Smooth muscle cell (in vitro differentiated cells): ENCODE data around the gene NCF2. TPM values are rescaled to one million over a fixed set of nuclear protein-coding genes. Genes with fewer than 3 reads are reported as not detected.

Source experiments
- DNase-seq: peaks from one replicate; lab custom pipeline; 2025; ENCODE audit not compliant: unreplicated experiment; lab: John Stamatoyannopoulos, UW
- H2AFZ ChIP-seq: fragments of 200-600 bp; sonication (generic); 2 replicates; pipeline ENCODE4 v1.6.0; 2016; ENCODE audit warnings: antibody characterized with exemption, low read depth, mild to moderate bottlenecking
- H3F3A ChIP-seq: fragments of 200-600 bp; sonication (generic); 2 replicates; pipeline ENCODE4 v1.6.0; 2017; ENCODE audit warnings: antibody characterized with exemption, low read depth
- H3K27ac ChIP-seq: fragments of 200-600 bp; sonication (generic); 2 replicates; pipeline ENCODE4 v1.5.1; 2016; ENCODE audit warnings: low read depth, mild to moderate bottlenecking
- H3K27me3 ChIP-seq: fragments of 200-600 bp; sonication (generic); 2 replicates; pipeline ENCODE4 v1.6.1; 2016; ENCODE audit warnings: low read depth, mild to moderate bottlenecking
- H3K36me3 ChIP-seq: fragments of 200-600 bp; sonication (generic); 2 replicates; pipeline ENCODE4 v1.5.1; 2016; ENCODE audit warnings: low read depth
- H3K4me1 ChIP-seq: fragments of 200-600 bp; sonication (generic); 2 replicates; pipeline ENCODE4 v1.5.1; 2016; ENCODE audit warnings: low read depth
- H3K4me2 ChIP-seq: fragments of 200-600 bp; sonication (generic); 2 replicates; pipeline ENCODE4 v1.6.0; 2016; ENCODE audit warnings: mild to moderate bottlenecking
- H3K4me3 ChIP-seq: fragments of 200-600 bp; sonication (generic); 2 replicates; pipeline ENCODE4 v1.5.1; 2016; ENCODE audit warnings: mild to moderate bottlenecking
- H3K79me2 ChIP-seq: fragments of 200-600 bp; sonication (generic); 2 replicates; pipeline ENCODE4 v1.6.0; 2016; ENCODE audit warnings: low read depth, mild to moderate bottlenecking
- H3K9ac ChIP-seq: fragments of 200-600 bp; sonication (generic); 2 replicates; pipeline ENCODE4 v1.6.0; 2016; ENCODE audit warnings: low read depth
- H3K9me3 ChIP-seq: fragments of 200-600 bp; sonication (generic); replicated peaks from 2 replicates; pipeline ENCODE4 v1.5.1; 2016; ENCODE audit warnings: low read depth
- H4K20me1 ChIP-seq: fragments of 200-600 bp; sonication (generic); 2 replicates; pipeline ENCODE4 v1.6.0; 2016; ENCODE audit warnings: low read depth
- WGBS: methylation state at CpG from one replicate; pipeline ENCODE4 v1.1.7; 2016; ENCODE audit warnings: low lambda C conversion rate; 5-methylcytosine and 5-hydroxymethylcytosine counted together
- polyA plus RNA-seq: library from polyadenylated mRNA; unstranded; fragments of >200 nt; fragmentation: Nextera tagmentation; extraction: Ambion mirVana; gene quantifications from 2 replicates; pipeline ENCODE4 v1.2.1, GENCODE V29; 2016
- total RNA-seq: library from RNA; depleted of rRNA; stranded (reverse); fragments of >200 nt; gene quantifications from 2 replicates; pipeline ENCODE4 v1.2.3, GENCODE V29; 2014
- TF ChIP-seq, protein P1 (sequence below): fragments of 200-600 bp; sonication (generic); IDR thresholded peaks from 2 replicates; pipeline ENCODE4 v1.5.1; 2017; ENCODE audit warnings: borderline replicate concordance, mild to moderate bottlenecking, antibody characterized with exemption; ENCODE audit not compliant: insufficient read depth, poor library complexity, severe bottlenecking

The NCF2 gene
- total and polyA plus RNA-seq, 2 experiments from 2014 or later, result 0.65 to 1.7 TPM

GRCh38 chr1:183600634-183601033 lies 10.4 kb upstream of the NCF2 start:
- TF ChIP-seq, protein P1, sequence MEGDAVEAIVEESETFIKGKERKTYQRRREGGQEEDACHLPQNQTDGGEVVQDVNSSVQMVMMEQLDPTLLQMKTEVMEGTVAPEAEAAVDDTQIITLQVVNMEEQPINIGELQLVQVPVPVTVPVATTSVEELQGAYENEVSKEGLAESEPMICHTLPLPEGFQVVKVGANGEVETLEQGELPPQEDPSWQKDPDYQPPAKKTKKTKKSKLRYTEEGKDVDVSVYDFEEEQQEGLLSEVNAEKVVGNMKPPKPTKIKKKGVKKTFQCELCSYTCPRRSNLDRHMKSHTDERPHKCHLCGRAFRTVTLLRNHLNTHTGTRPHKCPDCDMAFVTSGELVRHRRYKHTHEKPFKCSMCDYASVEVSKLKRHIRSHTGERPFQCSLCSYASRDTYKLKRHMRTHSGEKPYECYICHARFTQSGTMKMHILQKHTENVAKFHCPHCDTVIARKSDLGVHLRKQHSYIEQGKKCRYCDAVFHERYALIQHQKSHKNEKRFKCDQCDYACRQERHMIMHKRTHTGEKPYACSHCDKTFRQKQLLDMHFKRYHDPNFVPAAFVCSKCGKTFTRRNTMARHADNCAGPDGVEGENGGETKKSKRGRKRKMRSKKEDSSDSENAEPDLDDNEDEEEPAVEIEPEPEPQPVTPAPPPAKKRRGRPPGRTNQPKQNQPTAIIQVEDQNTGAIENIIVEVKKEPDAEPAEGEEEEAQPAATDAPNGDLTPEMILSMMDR, result no peak
- Histone ChIP-seq H3K9me3 (no peaks in the 10 kb centered on the region), H3K4me2 (no peak overlapping the region), H3K9ac (no peak overlapping the region), H3K4me3 (no peak overlapping the region), H3K27me3 (no peaks in the 10 kb centered on the region), H4K20me1 (no peaks in the 10 kb centered on the region), H3K36me3 (no peaks in the 10 kb centered on the region), H3K4me1 (no peaks in the 10 kb centered on the region), H3K79me2 (no peaks in the 10 kb centered on the region), H2AFZ (no peak overlapping the region), H3K27ac (no peak overlapping the region), H3F3A (no peaks in the 10 kb centered on the region)
- DNase-seq, result no peak
- 94% methylated on average over 3 of the region's 3 CpGs for WGBS

DNA sequence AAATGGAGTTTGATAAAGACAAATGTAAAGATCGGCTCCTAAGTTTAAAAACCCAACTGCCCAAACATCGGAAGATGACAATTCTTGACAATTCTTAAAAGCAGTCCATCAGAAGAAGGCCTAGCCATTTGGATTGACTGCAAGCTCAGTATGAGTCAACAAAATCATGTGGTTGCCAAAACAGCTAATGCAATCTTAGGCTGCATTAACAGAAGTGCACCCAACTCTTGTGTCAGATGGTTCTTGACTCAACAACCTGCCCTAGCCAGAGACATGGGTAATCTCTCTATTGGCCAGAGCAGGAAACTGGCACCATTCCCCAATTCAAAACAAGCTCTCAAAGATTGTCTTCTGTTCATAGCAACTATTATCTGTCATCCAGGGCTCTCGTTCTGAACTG lies 9.9 kb upstream of the NCF2 start:
- H4K20me1 ChIP-seq, result no peaks in the 10 kb centered on the region
- H3K79me2 ChIP-seq, result no peaks in the 10 kb centered on the region
- DNase-seq, result no peak
- no peak overlapping the region for H3K4me2 ChIP-seq
- no peaks in the 10 kb centered on the region for H3K4me1 ChIP-seq
- H3F3A ChIP-seq, result no peaks in the 10 kb centered on the region
- H3K27me3 ChIP-seq, result no peaks in the 10 kb centered on the region
- no peak overlapping the region for H2AFZ ChIP-seq
- H3K27ac ChIP-seq, result no peak overlapping the region
- H3K9me3 ChIP-seq, result no peaks in the 10 kb centered on the region
- H3K9ac ChIP-seq, result no peak overlapping the region
- TF ChIP-seq, protein P1, result no peak
- 93% methylated on average over 3 of the region's 3 CpGs for WGBS
- no peaks in the 10 kb centered on the region for H3K36me3 ChIP-seq
- no peak overlapping the region for H3K4me3 ChIP-seq

GRCh38 chr1:183598386-183598785 lies 8.1 kb upstream of the NCF2 start:
- TF ChIP-seq, protein P1, result no peak
- Histone ChIP-seq H3K27ac (no peak overlapping the region), H3K79me2 (no peaks in the 10 kb centered on the region), H3F3A (no peaks in the 10 kb centered on the region), H2AFZ (no peak overlapping the region), H3K9ac (no peak overlapping the region), H4K20me1 (no peaks in the 10 kb centered on the region), H3K9me3 (no peaks in the 10 kb centered on the region), H3K36me3 (no peaks in the 10 kb centered on the region), H3K27me3 (no peaks in the 10 kb centered on the region), H3K4me1 (no peaks in the 10 kb centered on the region), H3K4me2 (no peak overlapping the region), H3K4me3 (no peak overlapping the region)
- DNase-seq, result no peak
- WGBS, result 85% methylated on average over 2 of the region's 2 CpGs

DNA sequence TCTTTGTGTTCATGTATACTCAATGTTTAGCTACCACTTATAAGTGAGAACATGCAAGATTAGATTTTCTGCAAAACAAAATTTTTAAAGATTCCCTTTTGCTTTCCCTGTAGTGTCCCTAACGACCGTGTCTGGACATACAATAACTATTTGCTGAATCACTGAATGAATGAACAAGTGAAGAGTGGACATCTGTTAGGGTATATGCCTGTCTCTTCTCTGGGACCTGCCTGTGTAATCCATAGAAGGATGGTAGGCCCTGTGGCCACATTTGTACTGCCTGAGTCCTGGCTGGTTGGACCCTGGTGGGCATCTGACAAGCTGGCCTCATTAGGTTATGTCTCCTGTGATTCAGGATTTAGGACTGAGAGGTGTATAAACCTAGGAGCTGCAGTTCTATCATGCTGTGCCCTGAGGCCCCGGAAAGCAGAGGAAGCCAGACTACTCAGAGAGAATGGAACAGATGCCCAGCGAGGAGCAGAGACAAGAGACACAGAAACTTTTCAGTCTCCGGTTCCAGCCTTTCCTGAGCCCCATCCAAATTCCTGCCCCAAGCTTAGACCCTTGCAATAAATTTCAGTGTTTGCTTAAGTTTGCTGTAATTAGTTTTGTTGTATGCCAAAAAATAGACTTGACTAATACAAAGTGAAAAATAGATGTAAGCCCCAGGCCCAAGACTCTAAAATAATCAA lies 7.5 kb upstream of the NCF2 start:
- no peak overlapping the region for H2AFZ ChIP-seq

More for the DNA sequence above, 7.5 kb upstream of the NCF2 start:
- H3K36me3 ChIP-seq, result no peaks in the 10 kb centered on the region
- no peaks in the 10 kb centered on the region for H4K20me1 ChIP-seq
- H3K4me3 ChIP-seq, result no peak overlapping the region
- no peaks in the 10 kb centered on the region for H3F3A ChIP-seq
- H3K27me3 ChIP-seq, result no peaks in the 10 kb centered on the region
- 77% methylated on average over 5 of the region's 5 CpGs for WGBS
- H3K4me1 ChIP-seq, result no peaks in the 10 kb centered on the region
- no peaks in the 10 kb centered on the region for H3K9me3 ChIP-seq
- TF ChIP-seq, protein P1, result no peak
- H3K27ac ChIP-seq, result no peak overlapping the region
- H3K9ac ChIP-seq, result no peak overlapping the region
- DNase-seq, result no peak
- H3K79me2 ChIP-seq, result no peaks in the 10 kb centered on the region
- no peak overlapping the region for H3K4me2 ChIP-seq
